NB4 (cell line): Measurements from ENCODE around the gene RER1.

ENCODE experiments used
- CTCF ChIP-seq: IDR thresholded peaks from one replicate; pipeline ENCODE4 v1.5.1; 2012; ENCODE audit warnings: low read depth, low read length
- MAX ChIP-seq: IDR thresholded peaks from 2 replicates; pipeline ENCODE4 v1.6.1; 2011; ENCODE audit warnings: low read depth, low read length
- MYC ChIP-seq: IDR thresholded peaks from 2 replicates; pipeline ENCODE4 v1.6.1; 2011; ENCODE audit warnings: low read depth, low read length
- POLR2A ChIP-seq: IDR thresholded peaks from 2 replicates; pipeline ENCODE4 v1.6.1; 2011; ENCODE audit warnings: mild to moderate bottlenecking; ENCODE audit not compliant: insufficient read length; ENCODE audit errors: extremely low read depth

GRCh38 chr1:2386636-2387611, 4.7 kb upstream of the RER1 start:
- TF ChIP-seq MAX (no peak), POLR2A (no peak), CTCF (no peak), MYC (no peak)
